ENCODE measurements around the gene CMIP.

Gene CMIP

GRCh38 chr16:81494434-81494806, 49.8 kb downstream of the CMIP start:
- no peak for DNase-seq
- no peaks in the 10 kb centered on the region for H3K9me3 Mint-ChIP-seq
- no peak overlapping the region for H3K4me3 Mint-ChIP-seq
- no peaks in the 10 kb centered on the region for H3K27me3 Mint-ChIP-seq
- no peaks in the 10 kb centered on the region for H3K36me3 Mint-ChIP-seq (ENCODE audit: low read depth)
- peak overlapping the region; percentile 66 for H3K27ac Mint-ChIP-seq
- H3K4me1 Mint-ChIP-seq (ENCODE audit: low read depth), result peaks cover 47% of the 10 kb centered on the region

- Mint-ChIP-seq H3K36me3 (ENCODE audit: low read depth) (no peaks in the 10 kb centered on the region), H3K27me3 (no peaks in the 10 kb centered on the region), H3K9me3 (no peaks in the 10 kb centered on the region), H3K4me1 (ENCODE audit: low read depth) (peaks cover 52% of the 10 kb centered on the region), H3K27ac (no peak overlapping the region), H3K4me3 (no peak overlapping the region)
- no peak for DNase-seq
Observed at GRCh38 chr16:81494888-81495287, 50.3 kb downstream of the CMIP start.

GRCh38 chr16:81495321-81496234, 51.0 kb downstream of the CMIP start:
- no peaks in the 10 kb centered on the region for H3K9me3 Mint-ChIP-seq
- no peaks in the 10 kb centered on the region for H3K36me3 Mint-ChIP-seq (ENCODE audit: low read depth)
- H3K27me3 Mint-ChIP-seq, result no peaks in the 10 kb centered on the region
- DNase-seq, result no peak
- H3K27ac Mint-ChIP-seq, result peak overlapping the region; percentile 31
- H3K4me3 Mint-ChIP-seq, result no peak overlapping the region
- H3K4me1 Mint-ChIP-seq (ENCODE audit: low read depth), result peaks cover 55% of the 10 kb centered on the region

GRCh38 chr16:81496321-81496720, 51.7 kb downstream of the CMIP start:
- H3K36me3 Mint-ChIP-seq (ENCODE audit: low read depth), result no peaks in the 10 kb centered on the region
- H3K4me1 Mint-ChIP-seq (ENCODE audit: low read depth), result peaks cover 61% of the 10 kb centered on the region
- H3K27ac Mint-ChIP-seq, result no peak overlapping the region
- DNase-seq, result no peak
- H3K27me3 Mint-ChIP-seq, result no peaks in the 10 kb centered on the region
- H3K4me3 Mint-ChIP-seq, result no peak overlapping the region
- H3K9me3 Mint-ChIP-seq, result no peaks in the 10 kb centered on the region

- Mint-ChIP-seq H3K36me3 (ENCODE audit: low read depth) (no peaks in the 10 kb centered on the region), H3K9me3 (no peaks in the 10 kb centered on the region), H3K4me1 (ENCODE audit: low read depth) (peaks cover 61% of the 10 kb centered on the region), H3K4me3 (no peak overlapping the region), H3K27me3 (no peaks in the 10 kb centered on the region), H3K27ac (no peak overlapping the region)
- DNase-seq, result no peak
Observed at GRCh38 chr16:81496742-81497141, 52.1 kb downstream of the CMIP start.

GRCh38 chr16:81497690-81498089, 53.1 kb downstream of the CMIP start:
- Mint-ChIP-seq H3K4me1 (ENCODE audit: low read depth) (peaks cover 59% of the 10 kb centered on the region), H3K9me3 (no peaks in the 10 kb centered on the region), H3K27ac (no peak overlapping the region), H3K4me3 (no peak overlapping the region), H3K27me3 (no peaks in the 10 kb centered on the region), H3K36me3 (ENCODE audit: low read depth) (no peaks in the 10 kb centered on the region)
- no peak for DNase-seq

GRCh38 chr16:81498351-81498750, 53.7 kb downstream of the CMIP start:
- peaks cover 55% of the 10 kb centered on the region for H3K4me1 Mint-ChIP-seq (ENCODE audit: low read depth)

GRCh38 chr16:81499576-81500380, 55.2 kb downstream of the CMIP start:
- Mint-ChIP-seq H3K4me3 (no peak overlapping the region), H3K36me3 (ENCODE audit: low read depth) (no peaks in the 10 kb centered on the region), H3K27ac (no peak overlapping the region), H3K4me1 (ENCODE audit: low read depth) (peaks cover 50% of the 10 kb centered on the region), H3K27me3 (no peaks in the 10 kb centered on the region), H3K9me3 (no peaks in the 10 kb centered on the region)
- no peak for DNase-seq

More at GRCh38 chr16:81498351-81498750, 53.7 kb downstream of the CMIP start:
- Mint-ChIP-seq H3K27ac (no peak overlapping the region), H3K4me3 (no peak overlapping the region), H3K27me3 (no peaks in the 10 kb centered on the region), H3K9me3 (no peaks in the 10 kb centered on the region), H3K36me3 (ENCODE audit: low read depth) (no peaks in the 10 kb centered on the region)
- no peak for DNase-seq

GRCh38 chr16:81500833-81501521, 56.4 kb downstream of the CMIP start:
- H3K4me3 Mint-ChIP-seq, result no peak overlapping the region
- no peaks in the 10 kb centered on the region for H3K36me3 Mint-ChIP-seq (ENCODE audit: low read depth)
- H3K9me3 Mint-ChIP-seq, result no peaks in the 10 kb centered on the region
- no peak for DNase-seq
- peaks cover 47% of the 10 kb centered on the region for H3K4me1 Mint-ChIP-seq (ENCODE audit: low read depth)
- peak overlapping the region; percentile 11 for H3K27ac Mint-ChIP-seq
- H3K27me3 Mint-ChIP-seq, result no peaks in the 10 kb centered on the region

GRCh38 chr16:81502396-81503070, 57.9 kb downstream of the CMIP start:
- H3K9me3 Mint-ChIP-seq, result no peaks in the 10 kb centered on the region

GRCh38 chr16:81505011-81505661, 60.5 kb downstream of the CMIP start:
- Mint-ChIP-seq H3K4me3 (no peak overlapping the region), H3K27me3 (no peaks in the 10 kb centered on the region), H3K4me1 (ENCODE audit: low read depth) (peaks cover 14% of the 10 kb centered on the region), H3K36me3 (ENCODE audit: low read depth) (no peaks in the 10 kb centered on the region), H3K9me3 (no peaks in the 10 kb centered on the region), H3K27ac (peak overlapping the region; percentile 37)
- DNase-seq, result no peak

More at GRCh38 chr16:81502396-81503070, 57.9 kb downstream of the CMIP start:
- Mint-ChIP-seq H3K4me1 (ENCODE audit: low read depth) (peaks cover 35% of the 10 kb centered on the region), H3K36me3 (ENCODE audit: low read depth) (no peaks in the 10 kb centered on the region), H3K27me3 (no peaks in the 10 kb centered on the region), H3K27ac (no peak overlapping the region), H3K4me3 (no peak overlapping the region)
- no peak for DNase-seq

- Mint-ChIP-seq H3K36me3 (ENCODE audit: low read depth) (no peaks in the 10 kb centered on the region), H3K27ac (no peak overlapping the region), H3K27me3 (no peaks in the 10 kb centered on the region), H3K9me3 (no peaks in the 10 kb centered on the region), H3K4me1 (ENCODE audit: low read depth) (peaks cover 14% of the 10 kb centered on the region), H3K4me3 (no peak overlapping the region)
- no peak for DNase-seq
Observed at GRCh38 chr16:81509404-81509803, 64.8 kb downstream of the CMIP start.

- DNase-seq, result no peak
- Mint-ChIP-seq H3K36me3 (ENCODE audit: low read depth) (no peaks in the 10 kb centered on the region), H3K27ac (no peak overlapping the region), H3K9me3 (no peaks in the 10 kb centered on the region), H3K4me3 (no peak overlapping the region), H3K27me3 (no peaks in the 10 kb centered on the region), H3K4me1 (ENCODE audit: low read depth) (peaks cover 14% of the 10 kb centered on the region)
Observed at GRCh38 chr16:81510016-81510415, 65.4 kb downstream of the CMIP start.

GRCh38 chr16:81511371-81511770, 66.8 kb downstream of the CMIP start:
- no peak overlapping the region for H3K4me3 Mint-ChIP-seq
- H3K27me3 Mint-ChIP-seq, result no peaks in the 10 kb centered on the region
- no peak overlapping the region for H3K27ac Mint-ChIP-seq
- DNase-seq, result no peak
- H3K36me3 Mint-ChIP-seq (ENCODE audit: low read depth), result peaks cover 2% of the 10 kb centered on the region
- H3K9me3 Mint-ChIP-seq, result no peaks in the 10 kb centered on the region
- peaks cover 12% of the 10 kb centered on the region for H3K4me1 Mint-ChIP-seq (ENCODE audit: low read depth)
